SK-N-SH (cell line): Measurements from ENCODE around the gene OR52B6. TPM values are rescaled to one million over a fixed set of nuclear protein-coding genes. Genes with fewer than 3 reads are reported as not detected.
A peak's percentile ranks its signal among the peaks of the same experiment; 100 is the strongest.

ENCODE experiments used
- CTCF ChIA-PET: fragments of 300-600, 350-600 bp; formaldehyde crosslinking; extraction: SDS; loops from one replicate; lab custom pipeline; 2021; lab: Yijun Ruan, JAX
- POLR2A ChIA-PET: fragments of 350-600 bp; sonication (Branson Sonifier 250); formaldehyde crosslinking; extraction: SDS; loops from one replicate; lab custom pipeline; 2020; ENCODE audit warnings: antibody characterized with exemption, inconsistent platforms; lab: Yijun Ruan, JAX
- DNase-seq: peaks from one replicate; pipeline ENCODE4 v3.0.0; 2012
- H2AFZ ChIP-seq: fragments of 200-600 bp; sonication (generic); 2 replicates; pipeline ENCODE4 v1.8.1; 2016; ENCODE audit warnings: antibody characterized with exemption, mild to moderate bottlenecking, low read depth
- H3F3A ChIP-seq: fragments of 200-600 bp; sonication (generic); replicated peaks from 2 replicates; pipeline ENCODE3; 2016; ENCODE audit warnings: antibody characterized with exemption, mild to moderate bottlenecking; ENCODE audit not compliant: insufficient read depth
- H3K27ac ChIP-seq, 2 experiments: fragments of 200-500 bp in 1 of 2; fragments of 200-600 bp in 1 of 2; sonication (Bioruptor generic) in 1 of 2; sonication (generic), shearing (Covaris generic) in 1 of 2; 2 replicates each; pipeline versions ENCODE4 v1.5.1 to v1.6.1; 2014 to 2016; ENCODE audit warnings: low read depth in 2 of 2, inconsistent platforms in 1 of 2, low read length in 1 of 2, mild to moderate bottlenecking in 1 of 2, mixed read lengths in 1 of 2
- H3K27me3 ChIP-seq: fragments of 200-600 bp; sonication (generic), shearing (Covaris generic); 2 replicates; pipeline ENCODE4 v1.6.1; 2016; ENCODE audit warnings: mixed run types; ENCODE audit not compliant: insufficient read depth
- H3K36me3 ChIP-seq, 2 experiments: fragments of 200-500 bp in 1 of 2; fragments of 200-600 bp in 1 of 2; sonication (Bioruptor generic) in 1 of 2; sonication (generic) in 1 of 2; replicated peaks in 1 of 2; 2 replicates each; pipeline versions ENCODE3 to v1.5.1; 2014 to 2016; ENCODE audit warnings: low read length in 1 of 2, mild to moderate bottlenecking in 1 of 2; ENCODE audit not compliant: insufficient read depth in 2 of 2, control insufficient read depth in 1 of 2
- H3K4me1 ChIP-seq, 2 experiments: fragments of 200-500 bp in 1 of 2; fragments of 200-600 bp in 1 of 2; sonication (Bioruptor generic) in 1 of 2; sonication (generic), shearing (Covaris generic) in 1 of 2; 2 replicates each; pipeline versions ENCODE4 v1.5.1 to v1.6.1; 2014 to 2016; ENCODE audit warnings: low read depth in 1 of 2, low read length in 1 of 2, mixed run types in 1 of 2; ENCODE audit not compliant: insufficient read depth in 2 of 2, control insufficient read depth in 1 of 2
- H3K4me2 ChIP-seq: fragments of 200-600 bp; sonication (generic), shearing (Covaris generic); 2 replicates; pipeline ENCODE4 v1.6.1; 2017; ENCODE audit warnings: mixed run types
- H3K4me3 ChIP-seq, 2 experiments: fragments of 200-500 bp in 1 of 2; fragments of 200-600 bp in 1 of 2; sonication (Bioruptor generic) in 1 of 2; sonication (generic), shearing (Covaris generic) in 1 of 2; 2 replicates each; pipeline versions ENCODE4 v1.5.1 to v1.8.1; 2014 to 2016; ENCODE audit warnings: low read depth in 2 of 2, inconsistent platforms in 1 of 2, low read length in 1 of 2, mild to moderate bottlenecking in 1 of 2, mixed read lengths in 1 of 2, moderate library complexity in 1 of 2
- H3K79me2 ChIP-seq: fragments of 200-600 bp; sonication (generic); 2 replicates; pipeline ENCODE4 v1.8.1; 2017; ENCODE audit warnings: mild to moderate bottlenecking; ENCODE audit not compliant: insufficient read depth
- H3K9ac ChIP-seq: fragments of 200-600 bp; sonication (generic); 2 replicates; pipeline ENCODE4 v1.6.1; 2017; ENCODE audit warnings: mixed run types
- H3K9me2 ChIP-seq: fragments of 200-600 bp; sonication (generic); 2 replicates; pipeline ENCODE4 v1.6.1; 2017; ENCODE audit warnings: mixed run types
- H3K9me3 ChIP-seq: fragments of 200-600 bp; sonication (generic); 2 replicates; pipeline ENCODE4 v1.6.1; 2017; ENCODE audit warnings: mixed run types, mild to moderate bottlenecking, moderate library complexity
- H4K20me1 ChIP-seq: fragments of 200-600 bp; sonication (generic); 2 replicates; pipeline ENCODE4 v1.6.1; 2017; ENCODE audit warnings: mild to moderate bottlenecking, mixed run types; ENCODE audit not compliant: insufficient read depth
- CHD2 ChIP-seq: fragments of 150-350 bp; IDR thresholded peaks from 2 replicates; pipeline ENCODE4 v1.6.1; 2018; ENCODE audit warnings: low read length; ENCODE audit not compliant: partially characterized antibody
- EZH2phosphoT487 ChIP-seq: fragments of 200-600 bp; sonication (generic); IDR thresholded peaks from 2 replicates; pipeline ENCODE4 v1.6.1; 2017; ENCODE audit warnings: low read depth, mixed run types, mild to moderate bottlenecking, antibody characterized with exemption, moderate library complexity, borderline replicate concordance
- FOSL2 ChIP-seq: IDR thresholded peaks from 2 replicates; pipeline ENCODE4 v1.4.0; 2012; ENCODE audit warnings: low read depth, mild to moderate bottlenecking, moderate library complexity, borderline replicate concordance
- FOXM1 ChIP-seq: IDR thresholded peaks from 2 replicates; pipeline ENCODE4 v1.4.0; 2012; ENCODE audit warnings: low read depth, mild to moderate bottlenecking
- GATA2 ChIP-seq: sonication (generic); formaldehyde crosslinking; IDR thresholded peaks from 2 replicates; pipeline ENCODE4 v1.5.0; 2020; ENCODE audit warnings: mild to moderate bottlenecking, missing genetic modification reagents
- JUND ChIP-seq: IDR thresholded peaks from 2 replicates; pipeline ENCODE4 v1.4.0; 2012
- MEF2A ChIP-seq: IDR thresholded peaks from 2 replicates; pipeline ENCODE4 v1.4.0; 2012; ENCODE audit warnings: low read depth, borderline replicate concordance
- MXI1 ChIP-seq: IDR thresholded peaks from 2 replicates; pipeline ENCODE4 v1.6.1; 2012; ENCODE audit warnings: mild to moderate bottlenecking, low read depth, low read length, improper control_type of control experiment
- NRF1 ChIP-seq: IDR thresholded peaks from 2 replicates; pipeline ENCODE4 v1.6.1; 2012; ENCODE audit warnings: low read depth, mild to moderate bottlenecking, low read length
- POLR2AphosphoS5 ChIP-seq: IDR thresholded peaks from 2 replicates; pipeline ENCODE4 v1.6.1; 2012; ENCODE audit warnings: low read depth, low read length
- SMC3 ChIP-seq: IDR thresholded peaks from 2 replicates; pipeline ENCODE4 v1.6.1; 2012; ENCODE audit warnings: low read depth, low read length, improper control_type of control experiment
- YY1 ChIP-seq: IDR thresholded peaks from 2 replicates; pipeline ENCODE4 v1.4.0; 2012; ENCODE audit warnings: low read depth, mild to moderate bottlenecking
- WGBS: methylation state at CpG from one replicate; pipeline ENCODE4 v1.1.6; 2017; ENCODE audit warnings: low lambda C conversion rate; 5-methylcytosine and 5-hydroxymethylcytosine counted together
- polyA plus RNA-seq, 3 experiments: library from polyadenylated mRNA; depleted of rRNA; stranded (reverse); fragments of >200 nt; gene quantifications; 2 replicates each; pipeline ENCODE4 v1.2.3, GENCODE V29; 2012
- TF ChIP-seq, protein P1 (sequence below): fragments of 200-600 bp; sonication (generic); IDR thresholded peaks from 2 replicates; pipeline ENCODE4 v1.6.1; 2017; ENCODE audit warnings: antibody characterized with exemption, mild to moderate bottlenecking, moderate library complexity
- TF ChIP-seq, protein P2 (sequence below): fragments of 150-350 bp; IDR thresholded peaks from 2 replicates; pipeline ENCODE4 v1.6.1; 2016; ENCODE audit warnings: mild to moderate bottlenecking, low read depth, low read length
- TF ChIP-seq, protein P3 (sequence below): fragments of 150-350 bp; IDR thresholded peaks from 2 replicates; pipeline ENCODE4 v1.6.1; 2017; ENCODE audit warnings: antibody characterized with exemption, low read length, low read depth, borderline replicate concordance
- TF ChIP-seq, protein P4 (sequence below): IDR thresholded peaks from 2 replicates; pipeline ENCODE4 v1.4.0; 2012; ENCODE audit warnings: low read depth, borderline replicate concordance
- TF ChIP-seq, protein P5 (sequence below): IDR thresholded peaks from 2 replicates; pipeline ENCODE4 v1.4.0; 2012; ENCODE audit warnings: low read depth, borderline replicate concordance
- TF ChIP-seq, protein P6 (sequence below): IDR thresholded peaks from 2 replicates; pipeline ENCODE4; 2012

The OR52B6 gene
- polyA plus RNA-seq, 1 of the 3 experiments (the other 2 are of a cell fraction), result not detected

DNA sequence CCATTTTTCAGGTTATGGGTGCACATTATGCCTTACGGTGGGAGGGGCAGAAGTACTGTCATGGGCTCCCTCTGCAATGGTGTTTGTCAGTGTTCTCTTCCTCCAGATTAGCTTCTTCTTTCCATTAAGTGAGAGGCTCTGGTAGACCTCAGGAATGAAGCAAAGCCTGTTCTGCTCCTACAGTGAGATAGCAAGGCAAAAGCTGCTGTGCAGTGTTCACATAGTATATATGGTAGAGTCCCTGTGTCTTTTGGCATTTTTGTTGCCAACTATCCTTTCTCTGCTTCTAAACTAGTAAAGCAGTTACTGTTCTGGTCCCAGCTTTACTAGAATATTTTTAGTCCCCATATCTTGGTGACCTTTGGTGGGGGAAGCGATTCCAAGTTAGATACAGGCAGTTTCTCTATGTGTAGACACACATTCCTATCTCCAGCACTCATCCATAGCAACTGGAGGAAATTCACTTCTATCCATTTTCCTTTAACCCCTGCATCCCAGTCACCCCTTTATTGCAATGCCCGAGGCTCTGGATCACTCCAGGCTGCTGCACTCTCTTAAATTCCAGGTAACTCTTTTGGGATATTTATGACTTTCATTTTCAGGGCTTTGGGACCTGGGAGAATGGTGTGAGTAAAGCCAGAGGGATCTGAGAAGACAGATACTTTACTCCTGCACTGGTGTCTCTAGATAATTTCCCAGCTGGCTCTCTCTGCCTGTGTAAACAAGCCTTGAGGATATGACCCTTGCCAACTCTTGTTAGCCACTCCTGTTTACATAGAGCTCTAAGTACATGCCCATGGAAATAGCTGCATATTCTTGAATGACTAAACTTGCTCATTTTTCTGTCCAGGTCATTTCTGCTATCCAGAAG, 40.2 kb downstream of the OR52B6 start:
- H3F3A ChIP-seq, result peaks cover 16% of the 10 kb centered on the region
- H4K20me1 ChIP-seq, result no peaks in the 10 kb centered on the region
- H3K9me3 ChIP-seq, result no peaks in the 10 kb centered on the region
- H3K9ac ChIP-seq, result peak overlapping the region; percentile 15; the same call in 1 of the 2 replicates
- H3K4me2 ChIP-seq, result peak overlapping the region; percentile 63; the same call in 1 of the 2 replicates
- no peak for DNase-seq
- H3K27me3 ChIP-seq, result peaks cover 7% of the 10 kb centered on the region; the same call in 1 of the 2 replicates
- peak overlapping the region in 1 of 2 experiments; percentile 77; a peak in 2 of 4 replicates for H3K27ac ChIP-seq
- H2AFZ ChIP-seq, result peak overlapping the region; percentile 12
- H3K79me2 ChIP-seq, result no peaks in the 10 kb centered on the region
- TF ChIP-seq, protein P1, sequence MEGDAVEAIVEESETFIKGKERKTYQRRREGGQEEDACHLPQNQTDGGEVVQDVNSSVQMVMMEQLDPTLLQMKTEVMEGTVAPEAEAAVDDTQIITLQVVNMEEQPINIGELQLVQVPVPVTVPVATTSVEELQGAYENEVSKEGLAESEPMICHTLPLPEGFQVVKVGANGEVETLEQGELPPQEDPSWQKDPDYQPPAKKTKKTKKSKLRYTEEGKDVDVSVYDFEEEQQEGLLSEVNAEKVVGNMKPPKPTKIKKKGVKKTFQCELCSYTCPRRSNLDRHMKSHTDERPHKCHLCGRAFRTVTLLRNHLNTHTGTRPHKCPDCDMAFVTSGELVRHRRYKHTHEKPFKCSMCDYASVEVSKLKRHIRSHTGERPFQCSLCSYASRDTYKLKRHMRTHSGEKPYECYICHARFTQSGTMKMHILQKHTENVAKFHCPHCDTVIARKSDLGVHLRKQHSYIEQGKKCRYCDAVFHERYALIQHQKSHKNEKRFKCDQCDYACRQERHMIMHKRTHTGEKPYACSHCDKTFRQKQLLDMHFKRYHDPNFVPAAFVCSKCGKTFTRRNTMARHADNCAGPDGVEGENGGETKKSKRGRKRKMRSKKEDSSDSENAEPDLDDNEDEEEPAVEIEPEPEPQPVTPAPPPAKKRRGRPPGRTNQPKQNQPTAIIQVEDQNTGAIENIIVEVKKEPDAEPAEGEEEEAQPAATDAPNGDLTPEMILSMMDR, result no peak
- TF ChIP-seq, protein P2, sequence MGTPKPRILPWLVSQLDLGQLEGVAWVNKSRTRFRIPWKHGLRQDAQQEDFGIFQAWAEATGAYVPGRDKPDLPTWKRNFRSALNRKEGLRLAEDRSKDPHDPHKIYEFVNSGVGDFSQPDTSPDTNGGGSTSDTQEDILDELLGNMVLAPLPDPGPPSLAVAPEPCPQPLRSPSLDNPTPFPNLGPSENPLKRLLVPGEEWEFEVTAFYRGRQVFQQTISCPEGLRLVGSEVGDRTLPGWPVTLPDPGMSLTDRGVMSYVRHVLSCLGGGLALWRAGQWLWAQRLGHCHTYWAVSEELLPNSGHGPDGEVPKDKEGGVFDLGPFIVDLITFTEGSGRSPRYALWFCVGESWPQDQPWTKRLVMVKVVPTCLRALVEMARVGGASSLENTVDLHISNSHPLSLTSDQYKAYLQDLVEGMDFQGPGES, result no peak
- TF ChIP-seq POLR2AphosphoS5 (no peak), NRF1 (no peak), SMC3 (no peak), YY1 (no peak), FOSL2 (no peak), CHD2 (no peak), GATA2 (CRISPR knock-in tag) (no peak)
- no peaks in the 10 kb centered on the region for H3K36me3 ChIP-seq
- H3K9me2 ChIP-seq, result no peaks in the 10 kb centered on the region
- no peak overlapping the region for H3K4me3 ChIP-seq
- H3K4me1 ChIP-seq, result no peaks in the 10 kb centered on the region
- 2% methylated on average over 3 of the region's 3 CpGs for WGBS
- ChIA-PET POLR2A (no interaction called here), CTCF (no interaction called here)

DNA sequence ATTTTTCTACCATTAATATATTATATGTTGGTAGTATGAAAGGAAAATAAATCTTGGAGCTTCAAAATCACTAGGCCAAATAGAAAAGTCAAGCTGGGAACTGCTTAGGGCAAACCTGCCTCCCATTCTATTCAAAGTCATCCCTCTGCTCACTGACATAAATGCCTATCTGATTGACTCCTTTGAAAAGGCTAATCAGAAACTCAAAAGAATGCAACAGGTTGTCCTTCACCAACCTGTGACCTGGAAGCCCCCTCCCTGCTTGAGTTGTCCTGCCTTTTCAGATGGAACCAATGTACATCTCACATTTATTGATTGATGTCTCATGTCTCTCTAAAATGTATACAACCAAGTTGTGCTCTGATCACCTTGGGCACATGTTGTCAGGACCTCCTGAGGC, 40.9 kb downstream of the OR52B6 start:
- no peaks in the 10 kb centered on the region for H3K36me3 ChIP-seq
- H3K4me2 ChIP-seq, result peak overlapping the region; percentile 63; the same call in 1 of the 2 replicates
- peak overlapping the region in 1 of 2 experiments; percentile 77; a peak in 2 of 4 replicates for H3K27ac ChIP-seq
- no peak overlapping the region for H3K9ac ChIP-seq
- H3K4me1 ChIP-seq, result no peaks in the 10 kb centered on the region
- H4K20me1 ChIP-seq, result no peaks in the 10 kb centered on the region
- ChIA-PET CTCF (no interaction called here), POLR2A (no interaction called here)
- H3K9me2 ChIP-seq, result no peaks in the 10 kb centered on the region
- H3K4me3 ChIP-seq, result no peak overlapping the region
- DNase-seq, result no peak
- H2AFZ ChIP-seq, result no peak overlapping the region
- no peaks in the 10 kb centered on the region for H3K9me3 ChIP-seq
- no peaks in the 10 kb centered on the region for H3K79me2 ChIP-seq
- peaks cover 7% of the 10 kb centered on the region; the same call in 1 of the 2 replicates for H3K27me3 ChIP-seq
- H3F3A ChIP-seq, result peaks cover 16% of the 10 kb centered on the region
- TF ChIP-seq JUND (no peak), FOXM1 (no peak), EZH2phosphoT487 (no peak), MXI1 (no peak), MEF2A (no peak), SMC3 (no peak)
- TF ChIP-seq, protein P3, sequence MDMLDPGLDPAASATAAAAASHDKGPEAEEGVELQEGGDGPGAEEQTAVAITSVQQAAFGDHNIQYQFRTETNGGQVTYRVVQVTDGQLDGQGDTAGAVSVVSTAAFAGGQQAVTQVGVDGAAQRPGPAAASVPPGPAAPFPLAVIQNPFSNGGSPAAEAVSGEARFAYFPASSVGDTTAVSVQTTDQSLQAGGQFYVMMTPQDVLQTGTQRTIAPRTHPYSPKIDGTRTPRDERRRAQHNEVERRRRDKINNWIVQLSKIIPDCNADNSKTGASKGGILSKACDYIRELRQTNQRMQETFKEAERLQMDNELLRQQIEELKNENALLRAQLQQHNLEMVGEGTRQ, result no peak
- TF ChIP-seq, protein P4, sequence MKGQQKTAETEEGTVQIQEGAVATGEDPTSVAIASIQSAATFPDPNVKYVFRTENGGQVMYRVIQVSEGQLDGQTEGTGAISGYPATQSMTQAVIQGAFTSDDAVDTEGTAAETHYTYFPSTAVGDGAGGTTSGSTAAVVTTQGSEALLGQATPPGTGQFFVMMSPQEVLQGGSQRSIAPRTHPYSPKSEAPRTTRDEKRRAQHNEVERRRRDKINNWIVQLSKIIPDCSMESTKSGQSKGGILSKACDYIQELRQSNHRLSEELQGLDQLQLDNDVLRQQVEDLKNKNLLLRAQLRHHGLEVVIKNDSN, result no peak
- TF ChIP-seq, protein P5, sequence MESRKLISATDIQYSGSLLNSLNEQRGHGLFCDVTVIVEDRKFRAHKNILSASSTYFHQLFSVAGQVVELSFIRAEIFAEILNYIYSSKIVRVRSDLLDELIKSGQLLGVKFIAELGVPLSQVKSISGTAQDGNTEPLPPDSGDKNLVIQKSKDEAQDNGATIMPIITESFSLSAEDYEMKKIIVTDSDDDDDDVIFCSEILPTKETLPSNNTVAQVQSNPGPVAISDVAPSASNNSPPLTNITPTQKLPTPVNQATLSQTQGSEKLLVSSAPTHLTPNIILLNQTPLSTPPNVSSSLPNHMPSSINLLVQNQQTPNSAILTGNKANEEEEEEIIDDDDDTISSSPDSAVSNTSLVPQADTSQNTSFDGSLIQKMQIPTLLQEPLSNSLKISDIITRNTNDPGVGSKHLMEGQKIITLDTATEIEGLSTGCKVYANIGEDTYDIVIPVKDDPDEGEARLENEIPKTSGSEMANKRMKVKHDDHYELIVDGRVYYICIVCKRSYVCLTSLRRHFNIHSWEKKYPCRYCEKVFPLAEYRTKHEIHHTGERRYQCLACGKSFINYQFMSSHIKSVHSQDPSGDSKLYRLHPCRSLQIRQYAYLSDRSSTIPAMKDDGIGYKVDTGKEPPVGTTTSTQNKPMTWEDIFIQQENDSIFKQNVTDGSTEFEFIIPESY, result no peak
- TF ChIP-seq, protein P6, sequence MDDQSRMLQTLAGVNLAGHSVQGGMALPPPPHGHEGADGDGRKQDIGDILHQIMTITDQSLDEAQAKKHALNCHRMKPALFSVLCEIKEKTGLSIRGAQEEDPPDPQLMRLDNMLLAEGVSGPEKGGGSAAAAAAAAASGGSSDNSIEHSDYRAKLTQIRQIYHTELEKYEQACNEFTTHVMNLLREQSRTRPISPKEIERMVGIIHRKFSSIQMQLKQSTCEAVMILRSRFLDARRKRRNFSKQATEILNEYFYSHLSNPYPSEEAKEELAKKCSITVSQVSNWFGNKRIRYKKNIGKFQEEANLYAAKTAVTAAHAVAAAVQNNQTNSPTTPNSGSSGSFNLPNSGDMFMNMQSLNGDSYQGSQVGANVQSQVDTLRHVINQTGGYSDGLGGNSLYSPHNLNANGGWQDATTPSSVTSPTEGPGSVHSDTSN, result no peak
